ENCODE measurements around the gene SLC13A5.
A peak's percentile ranks its signal among the peaks of the same experiment; 100 is the strongest.

The SLC13A5 gene

DNA sequence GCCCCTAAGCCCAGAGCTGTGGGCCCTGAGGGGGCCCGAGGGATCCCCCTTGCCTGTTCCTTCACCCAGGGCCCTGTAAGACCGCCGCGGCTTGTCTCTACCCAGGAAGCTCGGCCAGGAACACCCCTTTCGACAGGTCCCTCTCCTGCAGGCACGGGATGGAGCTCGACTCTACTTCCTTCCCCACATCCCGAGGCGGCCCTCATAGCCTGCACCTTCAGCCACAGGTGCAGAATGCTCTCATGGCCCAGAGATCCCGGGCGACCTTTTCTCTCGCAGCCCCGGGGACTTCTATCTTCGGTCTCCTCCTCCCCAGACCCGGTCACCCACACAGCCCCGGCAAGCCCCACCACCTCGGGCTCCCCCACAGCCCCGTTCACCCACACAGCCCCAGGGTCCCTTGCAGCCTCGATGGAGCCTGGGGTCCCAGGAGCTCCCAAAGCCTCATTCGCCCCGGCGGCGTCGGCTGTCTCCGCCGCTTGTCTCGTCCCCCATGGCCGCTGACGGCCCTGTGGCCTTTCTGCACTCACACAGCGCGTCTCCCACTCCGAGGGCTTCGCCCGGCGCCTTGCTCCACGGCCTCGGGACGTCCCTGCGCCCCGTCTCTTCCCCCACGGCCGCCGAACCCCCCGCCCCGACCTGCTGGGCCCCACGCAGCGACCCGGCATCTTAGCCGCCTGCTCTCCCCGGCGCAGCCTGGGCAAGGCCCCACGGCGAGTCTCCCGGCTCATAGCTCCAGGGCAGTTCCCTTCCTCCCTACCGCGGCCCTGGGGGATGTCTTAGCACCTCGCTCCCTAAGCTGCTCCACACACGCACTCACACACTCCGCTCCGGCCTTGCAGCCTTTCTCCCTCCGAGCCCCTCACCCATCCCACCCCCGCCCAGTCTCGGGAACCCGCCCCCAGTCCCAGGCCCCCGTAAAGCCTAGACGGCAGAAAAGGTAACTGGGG, 73.3 kb downstream of the SLC13A5 start:
- WGBS (ENCODE audit: insufficient coverage, insufficient read length): no CpG with 5 or more reads among the region's 67 CpGs
- H3K4me3 ChIP-seq (ENCODE audit: low read length): peak overlapping the region; percentile 89
- H3K27me3 ChIP-seq (ENCODE audit: control insufficient read depth, insufficient read depth, low read length): no peaks in the 10 kb centered on the region
- H3K36me3 ChIP-seq (ENCODE audit: control insufficient read depth, insufficient read depth, low read length): 0 out of 2 replicates have a peak, but pooled peaks cover 3% of the 10 kb centered on the region
- H3K27ac ChIP-seq (ENCODE audit: low read length): no peak overlapping the region
- H3K4me1 ChIP-seq (ENCODE audit: control insufficient read depth, insufficient read depth, low read length): no peaks in the 10 kb centered on the region
- DNase-seq (ENCODE audit: low read depth, low spot score): no peak
- no peaks in the 10 kb centered on the region for H3K9me3 ChIP-seq (ENCODE audit: control insufficient read depth, insufficient read depth, low read length)

DNA sequence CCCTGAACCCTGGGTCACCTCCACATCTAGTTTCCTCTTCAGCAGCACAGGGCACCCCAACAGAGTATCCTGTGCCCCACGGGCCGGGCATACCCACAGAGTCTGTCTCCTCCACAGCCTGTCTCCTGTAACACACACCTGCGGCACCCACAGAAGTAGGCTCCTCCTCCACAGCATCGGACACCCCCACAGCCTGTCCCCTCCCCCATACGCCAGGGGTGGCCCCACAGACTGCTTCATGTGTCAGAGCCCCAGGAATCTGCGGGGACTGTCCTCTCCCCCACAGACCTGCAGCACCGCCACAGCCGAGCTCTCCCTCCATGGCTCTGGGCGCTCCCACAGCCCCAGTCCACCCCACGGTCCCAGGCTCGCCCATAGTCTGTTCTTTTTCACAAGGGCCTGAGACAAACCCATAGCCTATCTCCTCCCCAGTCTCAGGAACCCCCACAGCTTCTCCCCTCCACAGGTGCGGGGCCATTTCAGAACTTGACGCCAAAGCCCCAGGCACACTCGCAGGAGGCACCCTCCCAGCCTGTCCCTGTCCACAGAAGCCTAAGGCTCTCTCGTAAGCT, 74.1 kb downstream of the SLC13A5 start:
- no CpG with 5 or more reads among the region's 15 CpGs for WGBS (ENCODE audit: insufficient coverage, insufficient read length)

DNA sequence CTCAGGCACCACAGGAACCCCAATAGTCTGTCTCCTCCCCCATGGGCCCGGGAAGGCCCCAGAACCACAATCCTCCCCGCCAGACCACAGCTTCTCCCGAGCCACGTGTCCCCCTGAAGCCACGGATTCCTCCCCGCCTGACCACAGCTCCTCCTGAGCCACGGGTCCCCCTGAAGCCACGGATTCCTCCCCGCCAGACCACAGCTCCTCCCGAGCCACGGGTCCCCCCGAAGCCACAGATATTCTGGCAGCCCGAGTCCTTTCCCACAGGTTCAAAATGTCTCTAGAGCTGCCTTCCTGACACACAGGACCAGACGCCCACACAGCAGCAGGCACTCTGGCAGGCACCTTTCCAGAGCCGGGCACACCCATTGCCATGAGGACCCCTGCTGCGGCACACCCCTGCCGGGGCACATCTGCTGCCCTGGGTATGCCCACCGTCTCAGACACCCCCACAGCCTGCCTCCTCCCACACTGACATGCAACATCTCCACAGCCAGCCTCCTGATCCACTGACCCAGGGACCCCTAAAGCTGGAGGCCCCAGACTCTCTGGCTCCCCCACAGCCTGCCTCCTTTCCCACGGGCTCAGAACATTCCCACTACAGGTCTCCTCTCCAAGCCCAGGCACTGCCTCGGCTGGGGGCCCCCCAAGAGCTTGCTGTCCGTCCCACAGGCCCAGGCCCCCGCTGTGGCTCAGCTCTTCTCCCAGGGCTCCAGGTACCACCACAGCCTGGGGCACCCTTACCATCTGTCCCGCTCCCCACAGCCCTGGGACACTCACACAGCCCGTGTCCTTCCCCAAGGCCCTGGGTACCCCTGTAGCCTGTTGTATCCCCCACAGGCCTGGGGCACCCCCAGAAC, 74.9 kb downstream of the SLC13A5 start:
- no peaks in the 10 kb centered on the region for H3K9me3 ChIP-seq (ENCODE audit: control insufficient read depth, insufficient read depth, low read length)
- DNase-seq (ENCODE audit: low read depth, low spot score): no peak
- H3K4me1 ChIP-seq (ENCODE audit: control insufficient read depth, insufficient read depth, low read length): no peaks in the 10 kb centered on the region
- 0 out of 2 replicates have a peak, but pooled peaks cover under 1% of the 10 kb centered on the region for H3K36me3 ChIP-seq (ENCODE audit: control insufficient read depth, insufficient read depth, low read length)
- H3K27me3 ChIP-seq (ENCODE audit: control insufficient read depth, insufficient read depth, low read length): no peaks in the 10 kb centered on the region
- no CpG with 5 or more reads among the region's 24 CpGs for WGBS (ENCODE audit: insufficient coverage, insufficient read length)
- no peak overlapping the region for H3K4me3 ChIP-seq (ENCODE audit: low read length)
- no peak overlapping the region for H3K27ac ChIP-seq (ENCODE audit: low read length)

More for the DNA sequence above, 74.1 kb downstream of the SLC13A5 start:
- DNase-seq (ENCODE audit: low read depth, low spot score): no peak
- Histone ChIP-seq H3K9me3 (ENCODE audit: control insufficient read depth, insufficient read depth, low read length) (no peaks in the 10 kb centered on the region), H3K36me3 (ENCODE audit: control insufficient read depth, insufficient read depth, low read length) (0 out of 2 replicates have a peak, but pooled peaks cover 3% of the 10 kb centered on the region), H3K27me3 (ENCODE audit: control insufficient read depth, insufficient read depth, low read length) (no peaks in the 10 kb centered on the region), H3K4me1 (ENCODE audit: control insufficient read depth, insufficient read depth, low read length) (no peaks in the 10 kb centered on the region), H3K27ac (ENCODE audit: low read length) (no peak overlapping the region), H3K4me3 (ENCODE audit: low read length) (no peak overlapping the region; the same call in 1 of the 2 replicates)

DNA sequence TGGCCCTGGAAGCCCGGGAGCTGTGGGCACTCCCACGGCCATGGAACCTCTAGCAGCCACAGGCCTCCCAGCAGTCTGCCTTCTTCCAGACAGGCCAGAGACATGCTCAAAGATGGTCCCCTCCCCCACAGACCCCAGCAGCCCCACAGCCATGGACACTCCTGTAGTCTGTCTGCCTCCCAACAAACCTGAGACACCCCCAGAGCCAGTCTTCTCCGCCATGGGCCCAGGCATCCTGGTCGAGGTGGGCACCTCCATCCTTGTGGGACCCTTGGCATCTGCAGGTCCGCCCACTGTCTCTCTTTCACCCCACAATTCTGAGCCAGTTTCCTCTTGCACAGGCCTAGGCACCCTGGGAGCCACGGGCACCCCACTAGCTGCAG, 75.7 kb downstream of the SLC13A5 start:
- no peak for DNase-seq (ENCODE audit: low read depth, low spot score)
- no CpG with 5 or more reads among the region's 6 CpGs for WGBS (ENCODE audit: insufficient coverage, insufficient read length)
- H3K9me3 ChIP-seq (ENCODE audit: control insufficient read depth, insufficient read depth, low read length): no peaks in the 10 kb centered on the region
- no peak overlapping the region for H3K4me3 ChIP-seq (ENCODE audit: low read length)
- no peaks in the 10 kb centered on the region for H3K4me1 ChIP-seq (ENCODE audit: control insufficient read depth, insufficient read depth, low read length)
- no peaks in the 10 kb centered on the region; the same call in 1 of the 2 replicates for H3K36me3 ChIP-seq (ENCODE audit: control insufficient read depth, insufficient read depth, low read length)
- no peaks in the 10 kb centered on the region for H3K27me3 ChIP-seq (ENCODE audit: control insufficient read depth, insufficient read depth, low read length)
- no peak overlapping the region for H3K27ac ChIP-seq (ENCODE audit: low read length)

DNA sequence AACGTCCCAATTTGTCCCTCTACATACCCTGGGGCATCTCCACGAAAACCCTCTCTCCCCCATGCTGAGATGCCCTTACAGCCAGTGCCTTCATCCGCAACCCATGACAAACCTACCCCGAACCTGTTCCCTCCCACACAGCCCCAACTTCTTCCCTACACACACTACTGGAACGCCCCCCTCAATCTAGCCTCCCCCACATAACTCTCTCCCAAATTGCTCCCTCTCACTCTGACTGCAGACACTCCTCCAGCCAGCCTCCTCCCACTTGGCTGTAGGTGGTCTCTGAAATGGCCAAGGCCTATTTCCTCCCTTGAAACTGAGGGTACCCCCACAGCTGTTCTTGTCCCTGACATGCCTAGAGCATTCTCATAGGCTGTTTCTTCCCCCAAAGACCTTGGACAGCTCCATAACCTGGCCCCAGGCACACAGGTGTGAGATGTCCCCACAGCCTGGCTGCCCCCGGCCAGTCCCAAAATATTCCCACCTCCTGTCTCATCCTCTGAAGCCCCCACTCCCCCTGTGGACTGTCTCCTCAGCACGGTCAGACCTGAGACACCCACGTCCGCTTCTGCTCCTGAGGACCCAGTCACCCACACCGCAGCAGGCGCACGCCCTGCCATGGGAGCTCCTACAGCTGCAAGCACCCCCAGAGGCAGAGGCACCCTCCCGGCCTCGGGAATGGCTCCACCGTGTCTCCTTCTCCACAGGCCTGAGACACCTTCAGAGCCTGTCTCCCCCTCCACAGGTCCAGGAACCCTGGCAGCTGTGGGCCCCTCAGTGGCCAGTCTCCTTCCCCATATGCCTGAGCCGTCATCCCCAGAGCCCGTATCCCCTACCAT, 76.3 kb downstream of the SLC13A5 start:
- no CpG with 5 or more reads among the region's 17 CpGs for WGBS (ENCODE audit: insufficient coverage, insufficient read length)
- no peaks in the 10 kb centered on the region for H3K27me3 ChIP-seq (ENCODE audit: control insufficient read depth, insufficient read depth, low read length)
- no peak overlapping the region for H3K4me3 ChIP-seq (ENCODE audit: low read length)

DNA sequence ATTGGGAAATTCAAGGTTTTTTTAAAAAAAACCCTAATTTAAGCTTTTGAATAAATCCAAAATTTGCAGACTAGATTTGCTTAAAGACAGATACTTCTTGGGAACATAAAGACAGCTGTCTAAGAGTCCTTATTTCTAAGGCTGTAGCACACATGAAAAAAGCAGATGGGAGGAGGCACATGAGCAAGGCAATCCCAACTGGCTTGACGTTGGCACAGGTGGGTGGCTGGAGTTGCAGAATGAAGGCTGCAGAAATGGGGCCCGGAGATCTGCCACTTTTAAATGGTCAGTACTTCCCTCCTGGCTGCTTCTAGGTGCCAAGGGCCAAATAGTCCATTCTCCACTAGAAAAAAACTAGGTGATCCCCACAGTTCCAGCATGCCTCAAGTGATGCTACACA, 77.1 kb downstream of the SLC13A5 start:
- DNase-seq (ENCODE audit: low read depth, low spot score): no peak
- no peaks in the 10 kb centered on the region; the same call in 1 of the 2 replicates for H3K36me3 ChIP-seq (ENCODE audit: control insufficient read depth, insufficient read depth, low read length)
- H3K4me1 ChIP-seq (ENCODE audit: control insufficient read depth, insufficient read depth, low read length): no peaks in the 10 kb centered on the region
- H3K4me3 ChIP-seq (ENCODE audit: low read length): no peak overlapping the region
- no peak overlapping the region for H3K27ac ChIP-seq (ENCODE audit: low read length)
- H3K9me3 ChIP-seq (ENCODE audit: control insufficient read depth, insufficient read depth, low read length): no peaks in the 10 kb centered on the region
- no CpG with 5 or more reads among the region's 2 CpGs for whole genome bisulfite sequencing (ENCODE audit: insufficient coverage, insufficient read length)
- H3K27me3 ChIP-seq (ENCODE audit: control insufficient read depth, insufficient read depth, low read length): no peaks in the 10 kb centered on the region

More for the DNA sequence above, 76.3 kb downstream of the SLC13A5 start:
- H3K27ac ChIP-seq (ENCODE audit: low read length): no peak overlapping the region
- H3K9me3 ChIP-seq (ENCODE audit: control insufficient read depth, insufficient read depth, low read length): no peaks in the 10 kb centered on the region
- H3K36me3 ChIP-seq (ENCODE audit: control insufficient read depth, insufficient read depth, low read length): no peaks in the 10 kb centered on the region; the same call in 1 of the 2 replicates
- no peaks in the 10 kb centered on the region for H3K4me1 ChIP-seq (ENCODE audit: control insufficient read depth, insufficient read depth, low read length)
- DNase-seq (ENCODE audit: low read depth, low spot score): no peak

All from iPS DF 6.9 (cell line).